ENCODE results near the gene GPRC5D. TPM values are rescaled to one million over a fixed set of nuclear protein-coding genes. Genes with fewer than 3 reads are reported as not detected.

The GPRC5D gene
- total and polyA plus RNA-seq, 9 donors, result 0.22 to 0.37 TPM; not detected in 7

- TF ChIP-seq POLR2A (IDR thresholded peaks at IDR 0.05) (no peak), EP300 (IDR thresholded peaks at IDR 0.05) (no peak)
- TF ChIP-seq, protein P1, sequence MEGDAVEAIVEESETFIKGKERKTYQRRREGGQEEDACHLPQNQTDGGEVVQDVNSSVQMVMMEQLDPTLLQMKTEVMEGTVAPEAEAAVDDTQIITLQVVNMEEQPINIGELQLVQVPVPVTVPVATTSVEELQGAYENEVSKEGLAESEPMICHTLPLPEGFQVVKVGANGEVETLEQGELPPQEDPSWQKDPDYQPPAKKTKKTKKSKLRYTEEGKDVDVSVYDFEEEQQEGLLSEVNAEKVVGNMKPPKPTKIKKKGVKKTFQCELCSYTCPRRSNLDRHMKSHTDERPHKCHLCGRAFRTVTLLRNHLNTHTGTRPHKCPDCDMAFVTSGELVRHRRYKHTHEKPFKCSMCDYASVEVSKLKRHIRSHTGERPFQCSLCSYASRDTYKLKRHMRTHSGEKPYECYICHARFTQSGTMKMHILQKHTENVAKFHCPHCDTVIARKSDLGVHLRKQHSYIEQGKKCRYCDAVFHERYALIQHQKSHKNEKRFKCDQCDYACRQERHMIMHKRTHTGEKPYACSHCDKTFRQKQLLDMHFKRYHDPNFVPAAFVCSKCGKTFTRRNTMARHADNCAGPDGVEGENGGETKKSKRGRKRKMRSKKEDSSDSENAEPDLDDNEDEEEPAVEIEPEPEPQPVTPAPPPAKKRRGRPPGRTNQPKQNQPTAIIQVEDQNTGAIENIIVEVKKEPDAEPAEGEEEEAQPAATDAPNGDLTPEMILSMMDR (IDR thresholded peaks at IDR 0.05), result no peak
- no peak for DNase-seq
- no peaks in the 10 kb centered on the region for H3K9me3 ChIP-seq
- H3K4me1 ChIP-seq (ENCODE audit: insufficient read depth), result peaks cover 10% of the 10 kb centered on the region
- 95 to 96% (median 96%) methylated on average over 12 of the region's 12 CpGs for WGBS, 3 donors
- no peaks in the 10 kb centered on the region for H3K36me3 ChIP-seq
- H3K27ac ChIP-seq, result peak overlapping the region; percentile 57 to 84
- no peak overlapping the region for H3K4me3 ChIP-seq
- intact Hi-C loops (cut with DNase I), result loop anchor here in 1 of 4 donors (5.0 kb wide), 1 partner anchor 189 kb away; no protein-coding TSS in a partner anchor
- H3K27me3 ChIP-seq, result no peaks in the 10 kb centered on the region
These were observed 43.3 kb downstream of the GPRC5D start for GRCh38 chr12:12908711-12909110.

GRCh38 chr12:12908252-12908651, 43.7 kb downstream of the GPRC5D start:
- TF ChIP-seq POLR2A (IDR thresholded peaks at IDR 0.05) (no peak), EP300 (IDR thresholded peaks at IDR 0.05) (no peak)
- TF ChIP-seq, protein P1 (IDR thresholded peaks at IDR 0.05), result no peak
- peak in 1 of 5 donors; percentile 36 for DNase-seq
- Histone ChIP-seq H3K36me3 (no peaks in the 10 kb centered on the region), H3K27ac (peak overlapping the region in 1 of 2 donors; percentile 57), H3K4me3 (no peak overlapping the region), H3K4me1 (ENCODE audit: insufficient read depth) (peaks cover 10% of the 10 kb centered on the region), H3K27me3 (no peaks in the 10 kb centered on the region), H3K9me3 (no peaks in the 10 kb centered on the region)
- 91 to 95% (median 93%) methylated on average over 14 of the region's 14 CpGs for WGBS, 3 donors
- intact Hi-C loops (cut with DNase I), result loop anchor here in 1 of 4 donors (5.0 kb wide), 1 partner anchor 189 kb away; no protein-coding TSS in a partner anchor

GRCh38 chr12:12907552-12907951, 44.4 kb downstream of the GPRC5D start:
- DNase-seq, result no peak
- peaks cover 11% of the 10 kb centered on the region for H3K4me1 ChIP-seq (ENCODE audit: insufficient read depth)

GRCh38 chr12:12903642-12904609, 48.0 kb downstream of the GPRC5D start:
- H3K4me1 ChIP-seq (ENCODE audit: insufficient read depth), result peaks cover 17% of the 10 kb centered on the region
- no peaks in the 10 kb centered on the region for H3K27me3 ChIP-seq
- no peak for DNase-seq
- intact Hi-C loops (cut with DNase I), result no loop called here
- no peaks in the 10 kb centered on the region for H3K36me3 ChIP-seq
- H3K4me3 ChIP-seq, result no peak overlapping the region
- no peak overlapping the region for H3K27ac ChIP-seq
- 92 to 95% (median 93%) methylated on average over 14 of the region's 14 CpGs for WGBS, 3 donors
- TF ChIP-seq POLR2A (IDR thresholded peaks at IDR 0.05) (no peak), EP300 (IDR thresholded peaks at IDR 0.05) (no peak)
- TF ChIP-seq, protein P1 (IDR thresholded peaks at IDR 0.05), result no peak
- no peaks in the 10 kb centered on the region for H3K9me3 ChIP-seq

More at GRCh38 chr12:12907552-12907951, 44.4 kb downstream of the GPRC5D start:
- Histone ChIP-seq H3K9me3 (no peaks in the 10 kb centered on the region), H3K27me3 (no peaks in the 10 kb centered on the region), H3K4me3 (no peak overlapping the region), H3K27ac (no peak overlapping the region), H3K36me3 (no peaks in the 10 kb centered on the region)
- intact Hi-C loops (cut with DNase I), result loop anchor here in 1 of 4 donors (5.0 kb wide), 1 partner anchor 190 kb away; no protein-coding TSS in a partner anchor
- WGBS, 3 donors, result 93 to 97% (median 97%) methylated on average over 5 of the region's 5 CpGs
- TF ChIP-seq POLR2A (IDR thresholded peaks at IDR 0.05), result no peak
- TF ChIP-seq EP300 (IDR thresholded peaks at IDR 0.05), result no peak
- TF ChIP-seq, protein P1 (IDR thresholded peaks at IDR 0.05), result no peak

All from ovary (tissue), 9 donors.